NCI-H2081 treated with DMSO at 0.1 percent for 48 hours (cell line): ENCODE results near the gene IFNL3.
"Not testable (repeated sequence)": the region's sequence is repeated elsewhere in the genome, so short reads cannot be mapped to it uniquely, and the experiment has no call there.

Experiments used
- DNase-seq: peaks from one replicate; lab custom pipeline; 2025; lab: John Stamatoyannopoulos, UW

The IFNL3 gene

DNA sequence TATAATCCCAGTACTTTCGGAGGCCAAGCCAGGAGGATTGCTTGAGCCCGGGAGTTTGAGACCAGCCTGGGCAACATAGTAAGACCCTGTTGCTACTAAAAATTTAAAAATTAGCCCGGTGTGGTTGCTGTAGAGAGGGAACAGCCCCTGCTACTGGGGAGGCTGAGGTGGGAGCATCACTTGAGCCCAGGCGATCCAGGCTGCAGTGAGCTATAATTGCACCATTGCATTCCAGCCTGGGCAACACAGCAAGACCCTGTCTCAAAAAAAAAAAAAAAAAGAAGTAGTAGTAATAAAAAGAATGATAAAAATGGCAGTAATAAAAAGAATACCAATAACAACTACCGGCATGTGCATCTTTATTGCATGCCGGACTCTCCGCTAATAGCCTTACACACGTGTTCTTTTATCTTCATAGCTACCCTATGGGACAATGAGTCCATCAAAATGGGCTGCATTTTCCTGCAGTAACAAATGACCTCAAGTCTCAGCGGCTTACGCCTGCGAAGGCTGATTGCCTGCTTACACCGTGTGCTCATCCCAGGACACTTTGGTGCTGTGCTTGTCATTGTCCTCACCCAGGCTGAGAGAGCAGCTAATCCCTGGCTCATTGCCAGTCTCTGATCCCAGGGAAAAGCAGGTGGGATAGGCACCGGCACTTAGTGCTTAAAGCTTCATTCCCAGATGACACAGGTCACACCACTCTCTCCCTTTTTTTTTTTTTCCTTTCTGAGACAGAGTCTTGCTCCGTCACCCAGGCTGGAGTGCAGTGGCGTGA, 26.4 kb downstream of the IFNL3 start:
- DNase-seq = no peak

DNA sequence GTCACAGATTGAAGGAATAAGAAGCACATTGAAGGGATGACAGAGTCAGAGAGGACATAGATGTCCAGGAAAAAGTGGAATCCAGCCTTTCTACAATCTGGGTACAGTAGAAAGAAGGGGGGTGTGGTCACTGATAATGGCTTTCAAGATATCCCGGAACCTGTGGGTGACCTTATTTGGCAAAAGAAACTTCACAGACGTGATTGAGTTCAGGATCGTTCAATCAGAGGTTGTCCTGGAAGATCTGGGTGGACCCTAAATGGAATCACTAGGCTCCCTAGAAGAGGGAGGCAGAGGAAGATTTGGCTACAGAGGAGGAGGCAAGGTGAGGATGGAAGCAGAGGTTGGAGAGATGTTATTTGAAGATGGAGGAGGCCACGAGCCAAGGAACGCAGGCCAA, 27.7 kb downstream of the IFNL3 start:
- DNase-seq = no peak

DNA sequence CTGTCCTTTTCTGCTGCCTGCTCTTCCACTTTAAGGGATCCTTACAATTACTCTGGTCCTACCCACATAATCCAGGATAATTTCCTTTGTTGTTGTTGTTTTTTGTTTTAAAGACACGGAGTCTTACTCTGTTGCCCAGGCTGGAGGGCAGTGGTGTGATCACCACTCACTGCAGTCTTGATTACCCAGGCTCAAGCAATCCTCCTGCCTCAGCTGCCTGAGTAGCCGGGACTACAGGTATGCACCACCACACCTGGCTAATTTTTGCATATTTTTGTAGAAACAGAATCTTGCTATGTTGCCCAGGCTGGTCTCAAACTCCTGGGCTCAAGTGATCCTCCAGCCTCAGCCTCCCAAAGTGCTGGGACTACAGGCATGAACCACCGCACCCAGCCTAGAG, 29.5 kb downstream of the IFNL3 start:
- DNase-seq = not testable (repeated sequence)

DNA sequence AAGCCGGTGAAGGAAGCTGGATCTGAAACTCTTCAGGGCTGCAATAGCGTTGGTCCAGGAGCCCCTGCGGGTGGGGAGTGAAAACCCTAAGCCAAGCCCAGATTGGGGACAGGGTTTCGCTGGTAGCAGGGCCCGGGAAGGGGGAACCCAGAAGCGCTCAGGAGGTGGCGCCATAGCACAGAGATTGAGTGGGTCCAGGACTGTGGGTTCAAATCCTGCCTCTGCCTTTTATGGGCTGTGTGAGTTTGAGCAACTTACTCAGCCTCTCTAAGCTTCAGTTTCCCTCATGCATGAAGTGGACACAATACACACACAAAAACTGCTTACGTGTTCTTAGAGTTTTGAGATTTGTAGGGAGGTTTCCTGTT, 32.4 kb downstream of the IFNL3 start:
- DNase-seq = no peak

DNA sequence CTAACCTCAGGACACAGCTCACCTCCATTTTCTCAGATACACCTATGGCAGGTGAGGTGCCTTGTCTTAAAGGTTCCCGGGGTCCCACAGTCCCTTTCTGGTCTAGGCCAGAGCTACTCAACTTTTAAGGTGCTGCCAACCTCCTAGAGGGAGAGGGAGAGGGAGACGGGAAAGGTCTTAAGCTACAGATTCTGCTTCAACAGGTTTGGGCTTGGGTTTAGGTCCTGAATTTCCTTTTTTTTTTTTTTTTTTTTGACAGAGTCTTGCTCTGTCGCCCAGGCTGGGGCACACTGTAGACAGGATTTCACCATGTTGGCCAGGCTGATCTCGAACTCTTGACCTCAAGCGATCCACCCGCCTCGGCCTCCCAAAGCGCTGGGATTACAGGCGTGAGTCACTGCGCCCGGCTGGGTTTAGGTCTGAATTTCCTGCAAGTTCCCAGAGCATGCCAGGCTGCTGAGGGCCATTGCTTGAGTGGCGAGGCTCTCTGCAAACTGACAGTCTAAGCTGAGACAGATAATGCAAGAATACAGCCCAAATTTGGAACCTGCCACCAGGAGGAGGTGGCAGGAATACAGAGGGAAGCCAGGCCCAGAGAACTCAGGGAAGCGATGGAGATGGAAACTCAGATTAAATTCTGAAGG, 33.0 kb downstream of the IFNL3 start:
- DNase-seq = no peak

DNA sequence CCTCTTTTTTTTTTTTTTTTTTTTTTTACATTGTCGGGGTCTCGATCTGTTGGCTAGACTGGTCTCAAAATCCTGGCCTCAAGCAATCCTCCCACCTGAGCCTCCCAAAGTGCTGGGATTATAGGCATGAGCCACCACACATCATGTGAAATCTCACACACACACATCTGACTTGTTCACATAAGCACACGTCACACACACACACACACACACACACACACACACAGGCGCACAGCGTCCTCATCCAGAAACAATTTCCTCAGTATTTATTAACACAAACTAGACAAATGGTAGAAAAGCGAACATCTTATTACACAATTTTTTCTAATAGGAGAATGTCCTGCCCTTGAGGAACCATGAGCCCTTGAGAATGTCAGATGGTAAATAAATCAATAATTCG, 35.6 kb downstream of the IFNL3 start:
- DNase-seq = no peak

DNA sequence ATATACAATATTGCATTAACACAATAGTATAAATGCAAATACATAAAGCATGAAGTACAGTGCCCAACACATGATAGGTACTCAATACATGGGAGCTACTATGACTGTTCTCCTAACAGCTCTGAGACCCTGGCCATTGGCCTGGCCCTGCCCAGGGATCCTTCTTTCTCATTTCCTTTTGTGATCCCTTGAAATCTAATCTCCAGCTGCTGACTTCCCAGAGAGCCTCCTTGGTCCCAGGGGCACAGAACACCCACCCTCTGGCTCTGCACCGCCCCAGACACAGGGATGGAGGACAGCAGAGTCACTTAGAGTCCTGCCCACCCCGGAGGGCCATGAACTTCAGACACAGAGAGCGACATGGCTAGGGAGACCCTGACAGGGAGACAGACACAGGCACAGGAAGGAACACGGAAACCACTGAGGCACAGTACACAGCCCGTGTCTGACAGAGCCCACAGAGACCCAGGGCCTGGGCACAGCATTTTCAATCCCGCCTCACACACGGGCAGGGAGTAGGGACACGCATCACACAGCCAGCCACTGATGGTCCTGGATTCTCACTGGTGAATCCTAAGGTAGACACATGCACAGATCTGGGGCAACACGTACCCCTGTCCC, 36.5 kb downstream of the IFNL3 start:
- no peak for DNase-seq

DNA sequence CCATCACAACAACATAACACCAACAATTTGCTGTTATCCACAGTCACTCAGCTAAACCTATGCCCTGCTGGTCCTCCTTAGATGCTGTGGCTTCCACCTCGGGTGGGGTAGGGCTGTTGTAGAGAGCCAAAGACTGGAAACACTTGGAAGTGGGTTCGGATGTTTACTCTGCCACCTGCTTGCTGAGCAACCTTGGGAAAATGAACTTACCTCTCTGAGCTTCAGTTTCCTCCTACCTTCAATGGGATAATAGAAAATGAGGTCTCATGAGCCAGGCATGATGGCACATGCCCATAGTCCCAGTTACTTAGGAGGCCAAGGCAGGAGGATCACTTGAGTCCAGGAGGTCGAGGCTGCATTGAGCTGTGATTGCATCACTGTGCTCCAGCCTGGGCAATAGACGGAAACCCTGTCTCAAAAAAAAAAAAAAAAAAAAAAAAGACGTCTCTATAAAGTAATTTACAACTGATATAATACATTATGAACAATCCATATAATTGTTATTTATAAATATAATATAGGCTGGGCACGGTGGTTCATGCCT, 37.4 kb downstream of the IFNL3 start:
- DNase-seq = no peak

DNA sequence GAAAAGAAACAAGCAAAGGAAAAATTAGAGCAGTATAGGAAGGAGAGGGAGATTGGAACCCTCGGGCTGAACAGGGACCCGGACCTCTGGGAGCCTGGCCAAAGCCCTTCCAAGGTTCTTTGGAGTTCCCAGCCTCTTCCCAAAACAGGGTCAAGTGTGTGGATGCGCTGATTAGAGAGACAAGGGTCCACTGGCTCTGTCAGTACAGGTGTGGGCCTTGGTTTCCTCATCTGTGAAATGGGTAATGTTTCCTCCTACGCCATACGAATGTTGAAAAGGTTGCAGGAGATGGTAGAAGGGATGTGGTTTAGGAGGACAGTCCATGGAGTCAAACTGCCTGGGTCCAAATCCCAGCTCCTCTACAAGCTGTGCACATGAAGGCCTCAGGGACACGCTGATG, 38.7 kb downstream of the IFNL3 start:
- DNase-seq = no peak

DNA sequence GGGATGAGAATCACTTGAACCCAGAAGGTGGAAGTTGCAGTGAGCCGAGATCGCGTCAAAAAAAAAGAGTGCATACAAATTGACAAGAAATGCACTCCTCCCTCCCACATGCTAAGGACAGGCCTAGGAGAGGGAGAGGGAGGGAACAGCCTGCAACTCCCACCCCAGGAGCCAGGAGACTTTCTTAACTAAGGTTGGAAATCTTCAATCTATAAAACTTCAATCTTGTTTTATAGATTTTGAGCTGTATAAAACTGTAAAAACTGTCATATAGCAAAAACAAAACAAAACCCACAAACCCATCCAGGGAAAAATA, 39.4 kb downstream of the IFNL3 start:
- no peak for DNase-seq

DNA sequence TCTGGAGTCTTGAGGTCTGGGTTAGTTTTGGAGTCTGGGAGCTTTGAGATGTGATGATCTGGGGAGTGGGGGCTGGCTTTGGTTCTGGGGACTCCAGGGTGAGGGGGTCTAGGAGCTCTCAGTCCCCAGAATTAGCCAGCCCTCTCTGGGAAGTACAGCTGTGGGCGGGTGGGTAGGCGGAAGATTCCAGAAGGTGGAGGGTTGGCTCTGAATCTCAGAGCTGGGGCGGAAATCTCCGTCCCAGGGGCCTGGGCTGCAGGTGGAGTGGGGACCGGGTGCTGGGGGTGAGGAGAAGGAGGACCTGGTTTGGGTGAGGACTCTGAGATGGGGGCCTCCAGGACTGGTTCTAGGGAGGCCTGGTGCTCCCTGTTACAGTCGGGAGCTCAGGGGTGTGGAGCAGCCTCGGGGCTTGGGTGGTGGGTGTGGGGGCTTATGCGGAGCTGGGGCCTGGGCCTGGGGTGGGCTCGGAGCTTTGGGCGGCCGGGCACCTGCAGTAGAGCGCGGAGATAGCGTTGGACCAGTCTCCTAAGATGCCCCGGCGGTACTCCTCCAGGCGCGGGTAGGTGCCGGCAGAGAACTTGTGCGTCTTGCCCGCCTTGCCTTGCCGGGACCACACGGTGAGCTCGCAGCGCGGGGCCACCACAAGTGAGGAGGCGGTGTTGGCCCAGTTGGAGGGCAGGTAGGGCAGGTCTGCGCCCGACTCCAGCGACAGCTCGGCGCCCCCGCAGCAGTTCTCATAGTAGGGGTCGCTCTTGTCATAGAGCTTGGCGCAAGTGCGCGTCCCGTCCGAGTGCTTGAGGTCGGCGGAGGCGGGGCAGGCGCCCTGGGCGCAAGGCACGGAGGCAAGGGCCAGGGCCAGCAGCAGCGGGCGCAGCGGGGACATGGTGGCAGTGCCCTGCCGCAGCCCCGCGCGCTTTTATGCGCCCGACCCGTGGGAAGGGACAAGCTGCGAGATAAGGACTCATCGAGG, 41.1 kb downstream of the IFNL3 start, which contains the start of gene SYCN:
Gene SYCN, minus strand, starts transcription at position 892 of the 970 bp plus-strand sequence. Its CDS starts 9 bp downstream, at position 883.
- no peak for DNase-seq

DNA sequence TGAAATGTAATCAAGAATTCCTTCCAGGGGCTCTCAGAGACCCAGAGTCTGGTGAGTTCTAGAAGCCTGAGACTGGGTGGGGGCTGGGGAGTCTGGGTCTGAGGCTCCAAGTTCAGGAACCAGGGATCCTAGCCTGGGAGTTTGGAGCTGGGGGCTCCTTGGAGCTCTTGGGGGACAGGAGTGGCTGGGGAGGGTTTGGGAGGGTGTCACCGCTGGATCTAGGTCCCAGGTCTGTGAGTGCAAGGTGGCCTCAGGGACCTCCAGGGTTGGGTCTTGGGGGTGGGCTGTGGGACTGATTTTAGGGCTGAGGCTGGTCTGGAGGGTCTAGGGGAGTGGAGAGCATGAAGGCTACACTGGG, 41.8 kb downstream of the IFNL3 start:
- no peak for DNase-seq

DNA sequence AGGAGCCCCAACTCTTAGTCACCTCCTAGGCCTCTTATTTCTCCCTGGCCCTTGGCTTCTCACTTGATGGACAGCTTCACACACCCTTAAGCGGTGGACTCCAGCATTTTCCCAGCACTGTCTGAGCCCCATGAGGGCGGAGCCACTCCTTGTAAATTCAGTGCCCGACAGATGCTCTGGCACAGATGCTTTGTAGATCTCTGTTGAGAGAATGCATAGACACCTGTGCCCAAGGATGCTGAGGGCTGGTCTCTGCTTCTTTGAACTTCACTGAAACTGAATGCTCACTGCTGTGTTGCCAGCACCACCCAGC, 44.0 kb downstream of the IFNL3 start:
- DNase-seq = no peak

DNA sequence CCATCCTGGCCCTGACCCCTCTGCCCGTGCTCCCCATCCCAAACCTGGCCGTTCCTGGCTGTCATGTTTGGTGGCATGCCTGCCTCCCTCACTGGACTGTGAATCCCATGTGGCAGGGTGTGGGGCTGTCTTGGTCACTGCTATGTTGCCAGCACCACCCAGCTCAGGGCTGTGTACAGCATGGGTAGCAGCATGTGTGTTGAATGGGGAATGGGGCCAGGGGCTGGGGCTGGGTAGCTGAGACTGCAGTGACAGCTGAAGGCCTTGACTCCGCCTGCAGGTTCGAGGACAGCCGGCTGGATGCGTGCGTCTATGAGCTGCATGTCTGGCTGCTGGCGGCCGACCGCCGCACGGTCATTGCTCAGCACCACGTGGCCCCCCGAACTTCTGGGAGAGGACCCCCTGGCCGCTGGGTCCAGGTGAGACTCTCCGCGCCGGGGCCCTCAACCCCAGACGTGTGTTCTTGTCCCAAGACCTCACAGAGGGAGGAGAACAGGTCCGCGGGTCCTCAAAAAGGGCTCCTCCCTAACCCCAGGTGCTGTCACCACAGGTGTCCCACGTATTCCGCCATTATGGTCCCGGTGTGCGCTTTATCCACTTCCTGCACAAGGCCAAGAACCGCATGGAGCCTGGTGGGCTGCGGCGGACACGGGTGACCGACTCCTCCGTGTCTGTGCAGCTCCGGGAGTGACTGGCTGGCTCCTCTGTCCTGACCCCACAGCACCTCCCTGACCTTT, 44.6 kb downstream of the IFNL3 start:
- no peak for DNase-seq

DNA sequence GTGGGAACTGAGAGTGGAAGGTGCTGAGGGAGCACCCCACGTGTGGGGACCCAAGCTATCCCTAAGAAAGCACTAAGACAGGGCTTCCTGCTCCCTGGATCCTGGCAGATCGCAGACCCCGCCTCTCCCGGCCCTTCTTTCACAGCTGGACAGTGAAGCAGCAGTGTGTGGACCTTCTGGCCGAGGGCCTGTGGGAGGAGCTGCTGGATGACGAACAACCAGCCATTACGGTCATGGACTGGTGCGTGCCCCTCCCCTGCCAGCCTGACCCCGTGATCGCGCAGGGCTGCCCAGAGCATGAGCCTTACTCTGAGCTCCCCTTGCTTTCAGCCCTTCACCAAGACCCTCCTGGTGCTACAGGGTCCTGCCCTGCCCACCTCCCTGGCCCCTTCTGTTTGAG, 45.8 kb downstream of the IFNL3 start:
- DNase-seq = no peak

DNA sequence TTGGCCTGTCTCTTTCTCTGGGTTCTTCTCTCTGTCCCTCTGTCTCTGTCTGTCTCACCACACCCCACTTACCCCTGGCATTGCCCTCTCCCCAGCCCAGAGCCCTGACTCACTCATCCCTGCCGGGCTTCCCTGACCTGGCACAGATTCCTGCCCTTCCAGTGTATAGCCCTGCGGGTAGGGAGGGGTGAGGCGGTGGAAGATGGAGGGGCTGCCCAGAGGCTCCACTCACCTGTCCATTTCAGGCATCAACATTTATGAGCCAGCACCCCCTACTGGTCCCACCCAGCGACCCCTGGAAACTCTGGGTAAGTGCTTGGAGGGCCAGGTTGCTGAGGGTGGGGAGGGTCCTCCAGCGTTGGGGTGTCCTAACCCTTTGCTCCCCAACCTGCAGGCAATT, 47.0 kb downstream of the IFNL3 start:
- DNase-seq = no peak

DNA sequence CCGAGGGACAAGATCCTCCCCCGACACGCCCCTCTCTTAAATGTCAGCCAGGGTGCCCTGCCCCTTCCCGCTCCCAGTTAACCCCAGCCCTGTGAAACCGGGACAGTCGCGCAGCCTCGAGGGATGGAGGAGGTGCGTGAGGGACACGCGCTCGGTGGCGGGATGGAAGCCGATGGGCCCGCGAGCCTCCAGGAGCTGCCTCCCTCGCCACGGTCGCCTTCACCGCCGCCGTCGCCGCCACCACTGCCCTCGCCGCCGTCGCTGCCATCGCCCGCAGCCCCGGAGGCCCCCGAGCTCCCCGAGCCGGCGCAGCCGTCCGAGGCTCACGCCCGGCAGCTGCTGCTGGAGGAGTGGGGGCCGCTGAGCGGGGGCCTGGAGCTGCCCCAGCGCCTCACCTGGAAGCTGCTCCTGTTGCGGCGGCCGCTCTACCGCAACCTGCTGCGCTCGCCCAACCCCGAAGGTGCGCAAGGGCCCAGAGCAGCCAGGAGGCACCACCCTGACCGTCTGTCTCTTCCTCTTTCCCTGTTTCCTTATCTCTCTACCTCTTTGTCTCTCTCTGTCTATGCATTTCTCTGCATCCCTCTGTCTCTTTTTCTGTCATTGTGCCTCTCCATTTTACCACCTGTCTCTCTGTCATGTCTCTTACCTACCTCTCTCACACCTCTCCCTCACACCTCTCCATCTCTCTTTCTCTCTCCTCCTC, 47.8 kb downstream of the IFNL3 start, which contains the start of gene NCCRP1:
Gene NCCRP1, plus strand, starts transcription at position 105 of the 703 bp plus-strand sequence. Its CDS starts 19 bp downstream, at position 124.
- no peak for DNase-seq

DNA sequence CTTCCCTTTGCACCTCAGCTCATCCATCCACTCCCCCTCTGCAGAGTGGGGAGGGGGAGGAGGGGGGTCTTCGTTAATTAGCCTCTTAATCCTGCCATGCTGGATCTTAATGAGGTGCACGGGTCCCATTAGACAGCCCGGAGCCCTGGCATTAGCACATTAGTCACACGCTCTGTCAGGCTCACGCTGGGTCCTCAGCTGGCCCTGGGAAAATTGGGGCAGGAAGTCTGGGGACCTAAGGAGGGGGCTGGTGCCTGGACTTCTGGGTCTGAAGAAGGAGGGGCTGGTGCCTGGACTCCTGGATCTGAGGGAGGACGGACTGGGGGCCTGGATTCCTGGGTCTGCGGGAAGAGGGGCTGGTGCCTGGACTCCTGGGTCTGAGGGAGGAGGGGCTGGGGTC, 48.5 kb downstream of the IFNL3 start:
- no peak for DNase-seq

DNA sequence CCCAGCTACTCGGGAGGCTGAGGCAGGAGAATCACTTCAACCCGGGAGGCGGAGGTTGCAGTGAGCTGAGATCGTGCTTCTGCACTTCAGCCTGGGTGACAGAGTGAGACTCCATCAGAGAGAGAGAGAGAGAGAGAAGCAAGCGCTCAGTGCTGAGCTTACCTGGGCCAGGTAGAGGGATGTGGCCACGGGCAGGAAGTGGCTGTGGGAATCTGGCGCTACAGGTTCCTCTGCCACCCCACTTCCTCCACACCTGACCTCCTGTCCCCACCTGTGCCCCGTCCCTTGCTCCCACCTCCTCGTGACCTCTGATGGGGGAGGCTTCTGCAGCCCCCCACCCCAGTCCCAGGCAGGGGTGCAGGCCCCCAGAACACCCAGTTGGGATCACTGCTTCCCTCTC, 49.1 kb downstream of the IFNL3 start:
- no peak for DNase-seq

DNA sequence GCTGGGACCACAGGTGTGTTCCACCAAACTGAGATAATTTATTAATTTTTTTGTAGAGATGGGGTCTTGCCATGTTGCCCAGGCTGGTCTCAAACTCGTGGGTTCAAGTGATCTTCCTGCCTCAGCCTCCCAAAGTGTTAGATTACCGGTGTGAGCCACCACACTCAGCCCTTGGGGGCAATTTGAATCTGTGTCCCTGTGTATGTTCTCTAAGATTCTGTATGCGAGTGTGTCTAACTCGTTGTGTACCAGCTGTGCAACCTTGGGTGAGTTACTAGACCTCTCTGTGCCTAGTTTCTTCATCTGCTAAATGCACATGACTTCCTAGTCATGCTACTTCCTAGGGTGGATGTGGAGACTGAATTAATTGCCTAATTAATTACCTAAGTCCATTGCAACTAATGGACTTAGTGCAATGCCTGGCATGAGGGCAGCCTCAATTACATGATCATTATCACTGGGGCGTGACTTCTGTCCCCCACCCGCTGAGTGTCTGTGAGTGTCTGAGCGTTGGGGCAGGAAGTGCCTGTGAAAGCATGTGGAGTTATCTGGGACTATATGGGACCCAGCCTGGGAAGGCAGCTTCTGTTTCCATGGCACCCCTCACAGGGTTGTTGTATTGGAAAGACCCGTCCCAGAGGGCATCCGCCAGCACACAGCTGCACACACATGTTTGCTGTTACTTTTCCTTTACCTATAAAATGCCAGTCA, 49.8 kb downstream of the IFNL3 start:
- DNase-seq = no peak
